Esophagus muscularis mucosa (tissue), 4 donors: Measurements from ENCODE around the gene APOD.

Source experiments
- EP300 ChIP-seq: sonication (generic); formaldehyde crosslinking; IDR thresholded peaks from one replicate; pipeline ENCODE4 v1.6.1; 2017; ENCODE audit warnings: antibody characterized with exemption
- POLR2A ChIP-seq: fragments of 450-650 bp; IDR thresholded peaks from one replicate; pipeline ENCODE4 v1.6.1; 2017; ENCODE audit warnings: antibody characterized with exemption, moderate library complexity, mild to moderate bottlenecking, low read depth
- POLR2AphosphoS5 ChIP-seq, 2 donors: sonication (generic); formaldehyde crosslinking; IDR thresholded peaks; one replicate each; pipeline ENCODE4 v1.6.1; 2017; ENCODE audit warnings: antibody characterized with exemption in 2 of 2
- TF ChIP-seq, protein P1 (sequence below), 3 experiments: fragments of 200-600 bp in 2 of 3; fragments of 450-650 bp in 1 of 3; sonication (generic) in 2 of 3; IDR thresholded peaks; one replicate each; pipeline ENCODE4 v1.5.1; 2017 to 2019; ENCODE audit warnings: antibody characterized with exemption in 3 of 3, mild to moderate bottlenecking in 2 of 3, moderate library complexity in 1 of 3

DNA sequence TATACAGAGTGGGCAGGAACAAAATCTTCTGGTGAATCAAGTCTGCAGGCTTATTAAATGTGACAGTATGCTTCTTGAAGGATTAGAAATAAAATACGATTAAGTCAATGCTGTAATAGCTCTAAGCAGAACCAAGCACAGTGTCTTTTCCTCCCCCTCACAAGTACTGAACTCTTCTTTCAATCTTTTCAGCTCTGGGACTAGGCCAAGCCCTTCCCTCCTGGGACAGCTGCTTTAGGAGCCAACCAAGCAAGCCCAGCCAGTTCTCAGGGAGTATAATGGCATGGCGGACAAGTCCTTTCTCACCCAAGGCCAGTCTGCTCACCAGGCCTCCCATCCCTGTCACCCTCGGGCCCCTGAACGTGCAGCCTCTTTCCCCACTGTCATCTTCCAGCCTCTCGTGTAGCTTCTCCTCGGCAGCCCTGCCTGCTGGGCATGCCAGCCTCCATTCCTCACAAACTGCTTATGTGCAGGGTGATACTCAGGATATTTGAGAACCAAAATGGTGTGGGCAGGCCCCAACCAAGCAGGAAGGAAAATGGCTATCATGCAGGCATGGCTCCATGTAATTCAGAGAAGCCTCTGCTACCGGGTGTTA, 32.3 kb downstream of the APOD start:
- no peak for TF ChIP-seq POLR2AphosphoS5 (IDR thresholded peaks at IDR 0.05)
- no peak for TF ChIP-seq POLR2A
- TF ChIP-seq, protein P1, sequence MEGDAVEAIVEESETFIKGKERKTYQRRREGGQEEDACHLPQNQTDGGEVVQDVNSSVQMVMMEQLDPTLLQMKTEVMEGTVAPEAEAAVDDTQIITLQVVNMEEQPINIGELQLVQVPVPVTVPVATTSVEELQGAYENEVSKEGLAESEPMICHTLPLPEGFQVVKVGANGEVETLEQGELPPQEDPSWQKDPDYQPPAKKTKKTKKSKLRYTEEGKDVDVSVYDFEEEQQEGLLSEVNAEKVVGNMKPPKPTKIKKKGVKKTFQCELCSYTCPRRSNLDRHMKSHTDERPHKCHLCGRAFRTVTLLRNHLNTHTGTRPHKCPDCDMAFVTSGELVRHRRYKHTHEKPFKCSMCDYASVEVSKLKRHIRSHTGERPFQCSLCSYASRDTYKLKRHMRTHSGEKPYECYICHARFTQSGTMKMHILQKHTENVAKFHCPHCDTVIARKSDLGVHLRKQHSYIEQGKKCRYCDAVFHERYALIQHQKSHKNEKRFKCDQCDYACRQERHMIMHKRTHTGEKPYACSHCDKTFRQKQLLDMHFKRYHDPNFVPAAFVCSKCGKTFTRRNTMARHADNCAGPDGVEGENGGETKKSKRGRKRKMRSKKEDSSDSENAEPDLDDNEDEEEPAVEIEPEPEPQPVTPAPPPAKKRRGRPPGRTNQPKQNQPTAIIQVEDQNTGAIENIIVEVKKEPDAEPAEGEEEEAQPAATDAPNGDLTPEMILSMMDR (IDR thresholded peaks at IDR 0.05), result no peak
- TF ChIP-seq EP300, result no peak
